ENCODE measurements around the gene CUL4B. TPM values are rescaled to one million over a fixed set of nuclear protein-coding genes. Genes with fewer than 3 reads are reported as not detected.

Gene CUL4B
- total and polyA plus RNA-seq, 10 of the 15 experiments (the other 5 are each of a cell fraction or from before 2014, with no cell fraction given): 11.0 to 37.3 (median 24.4) TPM

DNA sequence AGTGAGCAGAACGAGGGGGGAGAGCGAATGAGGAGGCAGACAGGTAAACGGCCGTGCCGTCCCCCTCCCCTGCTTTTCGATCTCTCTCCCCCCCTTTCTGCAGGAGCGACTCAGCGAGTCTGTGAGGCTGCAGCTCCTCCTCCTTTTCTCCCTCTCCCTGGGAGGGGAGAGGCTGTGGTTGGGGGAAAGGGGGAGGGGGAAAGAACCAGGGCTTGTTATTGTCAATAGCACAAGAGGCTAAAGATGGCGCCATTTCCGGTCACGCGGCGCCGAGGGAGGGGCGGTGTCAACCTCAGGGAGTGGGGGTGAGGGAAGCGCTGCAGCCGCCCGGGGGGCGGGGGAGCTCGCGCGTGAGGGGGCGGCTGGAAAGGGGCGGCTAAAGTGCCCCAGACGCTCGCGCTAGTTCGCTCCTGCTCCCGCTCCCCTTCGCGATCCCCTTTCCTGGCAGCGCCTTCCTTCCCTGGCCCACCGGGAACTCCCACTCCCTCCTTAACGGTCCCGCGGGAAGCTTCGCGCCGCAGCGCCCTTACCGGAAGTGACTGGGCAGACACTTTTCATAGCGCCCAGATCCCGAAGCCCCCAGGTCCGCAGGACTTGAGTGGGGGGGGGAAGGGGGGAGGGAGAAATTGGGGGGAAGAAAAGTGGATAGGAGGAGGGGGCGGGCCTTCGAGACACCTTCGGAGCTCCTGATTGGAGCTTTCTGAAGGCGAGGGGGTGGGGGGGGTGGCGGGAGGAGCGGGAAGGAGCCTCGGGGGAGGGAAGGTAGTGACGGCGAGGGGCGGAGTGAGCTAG, at the start of gene CUL4B (continued):
- TF ChIP-seq TCF3 (IDR thresholded peaks at IDR 0.05; ENCODE audit: borderline replicate concordance, insufficient read depth, low read depth, low read length) (no peak), CREM (IDR thresholded peaks at IDR 0.05; ENCODE audit: low read depth) (no peak), TCF12 (IDR thresholded peaks at IDR 0.05; ENCODE audit: low read depth, low read length) (no peak), HDAC2 (IDR thresholded peaks at IDR 0.05) (no peak), MEF2B (IDR thresholded peaks at IDR 0.05; ENCODE audit: partially characterized antibody, poor library complexity, severe bottlenecking) (peak; percentile 18), FOXM1 (IDR thresholded peaks at IDR 0.05; ENCODE audit: low read depth, low read length) (no peak), EED (IDR thresholded peaks at IDR 0.05; ENCODE audit: low read depth) (peak; percentile 79), HCFC1 (IDR thresholded peaks at IDR 0.05; ENCODE audit: low read length) (no peak), IKZF1 (conservative IDR thresholded peaks at IDR 0.05) (peak; percentile 89), SMC3 (IDR thresholded peaks at IDR 0.05; ENCODE audit: borderline replicate concordance, low read length) (no peak), ETV6 (conservative IDR thresholded peaks at IDR 0.05 in 1 of 2, IDR thresholded peaks at IDR 0.05 in 1 of 2; ENCODE audit: borderline replicate concordance in 1 of 2, low read depth in 1 of 2) (no peak), STAT1 (conservative IDR thresholded peaks at IDR 0.05) (no peak), FOS (IDR thresholded peaks at IDR 0.05; ENCODE audit: borderline replicate concordance, extremely low read depth, insufficient read length) (no peak), ESRRA (IDR thresholded peaks at IDR 0.05; ENCODE audit: low read length) (no peak), ZNF207 (IDR thresholded peaks at IDR 0.05; ENCODE audit: borderline replicate concordance) (no peak)
- TF ChIP-seq, protein P1, sequence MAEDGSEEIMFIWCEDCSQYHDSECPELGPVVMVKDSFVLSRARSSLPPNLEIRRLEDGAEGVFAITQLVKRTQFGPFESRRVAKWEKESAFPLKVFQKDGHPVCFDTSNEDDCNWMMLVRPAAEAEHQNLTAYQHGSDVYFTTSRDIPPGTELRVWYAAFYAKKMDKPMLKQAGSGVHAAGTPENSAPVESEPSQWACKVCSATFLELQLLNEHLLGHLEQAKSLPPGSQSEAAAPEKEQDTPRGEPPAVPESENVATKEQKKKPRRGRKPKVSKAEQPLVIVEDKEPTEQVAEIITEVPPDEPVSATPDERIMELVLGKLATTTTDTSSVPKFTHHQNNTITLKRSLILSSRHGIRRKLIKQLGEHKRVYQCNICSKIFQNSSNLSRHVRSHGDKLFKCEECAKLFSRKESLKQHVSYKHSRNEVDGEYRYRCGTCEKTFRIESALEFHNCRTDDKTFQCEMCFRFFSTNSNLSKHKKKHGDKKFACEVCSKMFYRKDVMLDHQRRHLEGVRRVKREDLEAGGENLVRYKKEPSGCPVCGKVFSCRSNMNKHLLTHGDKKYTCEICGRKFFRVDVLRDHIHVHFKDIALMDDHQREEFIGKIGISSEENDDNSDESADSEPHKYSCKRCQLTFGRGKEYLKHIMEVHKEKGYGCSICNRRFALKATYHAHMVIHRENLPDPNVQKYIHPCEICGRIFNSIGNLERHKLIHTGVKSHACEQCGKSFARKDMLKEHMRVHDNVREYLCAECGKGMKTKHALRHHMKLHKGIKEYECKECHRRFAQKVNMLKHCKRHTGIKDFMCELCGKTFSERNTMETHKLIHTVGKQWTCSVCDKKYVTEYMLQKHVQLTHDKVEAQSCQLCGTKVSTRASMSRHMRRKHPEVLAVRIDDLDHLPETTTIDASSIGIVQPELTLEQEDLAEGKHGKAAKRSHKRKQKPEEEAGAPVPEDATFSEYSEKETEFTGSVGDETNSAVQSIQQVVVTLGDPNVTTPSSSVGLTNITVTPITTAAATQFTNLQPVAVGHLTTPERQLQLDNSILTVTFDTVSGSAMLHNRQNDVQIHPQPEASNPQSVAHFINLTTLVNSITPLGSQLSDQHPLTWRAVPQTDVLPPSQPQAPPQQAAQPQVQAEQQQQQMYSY (CRISPR knock-in tag; IDR thresholded peaks at IDR 0.05): no peak
- TF ChIP-seq, protein P2, sequence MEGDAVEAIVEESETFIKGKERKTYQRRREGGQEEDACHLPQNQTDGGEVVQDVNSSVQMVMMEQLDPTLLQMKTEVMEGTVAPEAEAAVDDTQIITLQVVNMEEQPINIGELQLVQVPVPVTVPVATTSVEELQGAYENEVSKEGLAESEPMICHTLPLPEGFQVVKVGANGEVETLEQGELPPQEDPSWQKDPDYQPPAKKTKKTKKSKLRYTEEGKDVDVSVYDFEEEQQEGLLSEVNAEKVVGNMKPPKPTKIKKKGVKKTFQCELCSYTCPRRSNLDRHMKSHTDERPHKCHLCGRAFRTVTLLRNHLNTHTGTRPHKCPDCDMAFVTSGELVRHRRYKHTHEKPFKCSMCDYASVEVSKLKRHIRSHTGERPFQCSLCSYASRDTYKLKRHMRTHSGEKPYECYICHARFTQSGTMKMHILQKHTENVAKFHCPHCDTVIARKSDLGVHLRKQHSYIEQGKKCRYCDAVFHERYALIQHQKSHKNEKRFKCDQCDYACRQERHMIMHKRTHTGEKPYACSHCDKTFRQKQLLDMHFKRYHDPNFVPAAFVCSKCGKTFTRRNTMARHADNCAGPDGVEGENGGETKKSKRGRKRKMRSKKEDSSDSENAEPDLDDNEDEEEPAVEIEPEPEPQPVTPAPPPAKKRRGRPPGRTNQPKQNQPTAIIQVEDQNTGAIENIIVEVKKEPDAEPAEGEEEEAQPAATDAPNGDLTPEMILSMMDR (IDR thresholded peaks at IDR 0.05 in 2 of 3, conservative IDR thresholded peaks at IDR 0.05 in 1 of 3; ENCODE audit: control insufficient read depth in 2 of 3, extremely low read depth in 1 of 3, insufficient read depth in 1 of 3, low read depth in 3 of 3, low read length in 3 of 3): no peak
- TF ChIP-seq, protein P3, sequence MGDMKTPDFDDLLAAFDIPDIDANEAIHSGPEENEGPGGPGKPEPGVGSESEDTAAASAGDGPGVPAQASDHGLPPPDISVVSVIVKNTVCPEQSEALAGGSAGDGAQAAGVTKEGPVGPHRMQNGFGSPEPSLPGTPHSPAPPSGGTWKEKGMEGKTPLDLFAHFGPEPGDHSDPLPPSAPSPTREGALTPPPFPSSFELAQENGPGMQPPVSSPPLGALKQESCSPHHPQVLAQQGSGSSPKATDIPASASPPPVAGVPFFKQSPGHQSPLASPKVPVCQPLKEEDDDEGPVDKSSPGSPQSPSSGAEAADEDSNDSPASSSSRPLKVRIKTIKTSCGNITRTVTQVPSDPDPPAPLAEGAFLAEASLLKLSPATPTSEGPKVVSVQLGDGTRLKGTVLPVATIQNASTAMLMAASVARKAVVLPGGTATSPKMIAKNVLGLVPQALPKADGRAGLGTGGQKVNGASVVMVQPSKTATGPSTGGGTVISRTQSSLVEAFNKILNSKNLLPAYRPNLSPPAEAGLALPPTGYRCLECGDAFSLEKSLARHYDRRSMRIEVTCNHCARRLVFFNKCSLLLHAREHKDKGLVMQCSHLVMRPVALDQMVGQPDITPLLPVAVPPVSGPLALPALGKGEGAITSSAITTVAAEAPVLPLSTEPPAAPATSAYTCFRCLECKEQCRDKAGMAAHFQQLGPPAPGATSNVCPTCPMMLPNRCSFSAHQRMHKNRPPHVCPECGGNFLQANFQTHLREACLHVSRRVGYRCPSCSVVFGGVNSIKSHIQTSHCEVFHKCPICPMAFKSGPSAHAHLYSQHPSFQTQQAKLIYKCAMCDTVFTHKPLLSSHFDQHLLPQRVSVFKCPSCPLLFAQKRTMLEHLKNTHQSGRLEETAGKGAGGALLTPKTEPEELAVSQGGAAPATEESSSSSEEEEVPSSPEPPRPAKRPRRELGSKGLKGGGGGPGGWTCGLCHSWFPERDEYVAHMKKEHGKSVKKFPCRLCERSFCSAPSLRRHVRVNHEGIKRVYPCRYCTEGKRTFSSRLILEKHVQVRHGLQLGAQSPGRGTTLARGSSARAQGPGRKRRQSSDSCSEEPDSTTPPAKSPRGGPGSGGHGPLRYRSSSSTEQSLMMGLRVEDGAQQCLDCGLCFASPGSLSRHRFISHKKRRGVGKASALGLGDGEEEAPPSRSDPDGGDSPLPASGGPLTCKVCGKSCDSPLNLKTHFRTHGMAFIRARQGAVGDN (IDR thresholded peaks at IDR 0.05): no peak
- TF ChIP-seq, protein P4, sequence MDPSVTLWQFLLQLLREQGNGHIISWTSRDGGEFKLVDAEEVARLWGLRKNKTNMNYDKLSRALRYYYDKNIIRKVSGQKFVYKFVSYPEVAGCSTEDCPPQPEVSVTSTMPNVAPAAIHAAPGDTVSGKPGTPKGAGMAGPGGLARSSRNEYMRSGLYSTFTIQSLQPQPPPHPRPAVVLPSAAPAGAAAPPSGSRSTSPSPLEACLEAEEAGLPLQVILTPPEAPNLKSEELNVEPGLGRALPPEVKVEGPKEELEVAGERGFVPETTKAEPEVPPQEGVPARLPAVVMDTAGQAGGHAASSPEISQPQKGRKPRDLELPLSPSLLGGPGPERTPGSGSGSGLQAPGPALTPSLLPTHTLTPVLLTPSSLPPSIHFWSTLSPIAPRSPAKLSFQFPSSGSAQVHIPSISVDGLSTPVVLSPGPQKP (IDR thresholded peaks at IDR 0.05; ENCODE audit: low read depth, low read length): peak; percentile 64

All from GM12878 (cell line).